Suprapubic skin (tissue), 4 donors: ENCODE results near the gene TEKT3. TPM values are rescaled to one million over a fixed set of nuclear protein-coding genes. Genes with fewer than 3 reads are reported as not detected.

Experiments
- DNase-seq, 2 donors: peaks; one replicate each; pipeline ENCODE4 v3.0.0-alpha.2; 2019; ENCODE audit warnings: low spot score in 2 of 2
- H3K27ac ChIP-seq: fragments of 200-600 bp; sonication (generic); one replicate; pipeline ENCODE4 v1.5.1; 2019
- H3K27me3 ChIP-seq: fragments of 200-600 bp; sonication (generic); one replicate; pipeline ENCODE4 v1.5.1; 2019
- H3K36me3 ChIP-seq: fragments of 200-600 bp; sonication (generic); one replicate; pipeline ENCODE4 v1.5.1; 2019
- H3K4me1 ChIP-seq: fragments of 200-600 bp; sonication (generic); one replicate; pipeline ENCODE4 v1.5.1; 2019
- H3K4me3 ChIP-seq: fragments of 200-600 bp; sonication (generic); one replicate; pipeline ENCODE4 v1.5.1; 2019; ENCODE audit warnings: mild to moderate bottlenecking
- H3K9me3 ChIP-seq: fragments of 200-600 bp; sonication (generic); one replicate; pipeline ENCODE4 v1.5.1; 2019
- CTCF ChIP-seq, 2 donors: fragments of 200-600 bp in 1 of 2; fragments of 450-650 bp in 1 of 2; sonication (generic) in 1 of 2; IDR thresholded peaks; one replicate each; pipeline ENCODE4 v1.5.1; 2016 to 2019; ENCODE audit warnings: antibody characterized with exemption in 2 of 2, mild to moderate bottlenecking in 1 of 2, moderate library complexity in 1 of 2
- EP300 ChIP-seq: sonication (generic); formaldehyde crosslinking; IDR thresholded peaks from one replicate; pipeline ENCODE4 v1.6.1; 2017; ENCODE audit warnings: antibody characterized with exemption
- POLR2A ChIP-seq, 2 donors: fragments of 450-650 bp; IDR thresholded peaks; one replicate each; pipeline ENCODE4 v1.6.1; 2017; ENCODE audit warnings: antibody characterized with exemption in 2 of 2, mild to moderate bottlenecking in 2 of 2, moderate library complexity in 2 of 2
- POLR2AphosphoS5 ChIP-seq, 3 donors: sonication (generic); formaldehyde crosslinking; IDR thresholded peaks; one replicate each; pipeline ENCODE4 v1.6.1; 2017; ENCODE audit warnings: antibody characterized with exemption in 3 of 3
- WGBS: methylation state at CpG from one replicate; pipeline ENCODE4 v1.1.5; 2018; 5-methylcytosine and 5-hydroxymethylcytosine counted together
- total RNA-seq, 4 donors: library from RNA; depleted of rRNA; stranded (reverse); fragments of >200 nt; gene quantifications; one replicate each; pipeline ENCODE4 v1.1.0, GENCODE V29; 2016

The TEKT3 gene
- total RNA-seq, 4 donors from 2014 or later = not detected

GRCh38 chr17:15351478-15351840 lies 10.1 kb upstream of the TEKT3 start:
- TF ChIP-seq EP300 (no peak), CTCF (IDR thresholded peaks at IDR 0.05) (no peak), POLR2A (IDR thresholded peaks at IDR 0.05) (no peak), POLR2AphosphoS5 (IDR thresholded peaks at IDR 0.05) (no peak)
- Histone ChIP-seq H3K9me3 (no peaks in the 10 kb centered on the region), H3K36me3 (no peaks in the 10 kb centered on the region), H3K4me1 (peaks cover 41% of the 10 kb centered on the region), H3K27ac (peak overlapping the region; percentile 81), H3K4me3 (no peak overlapping the region), H3K27me3 (no peaks in the 10 kb centered on the region)
- 18% methylated on average over 4 of the region's 4 CpGs for WGBS
- no peak for DNase-seq

- Histone ChIP-seq H3K36me3 (no peaks in the 10 kb centered on the region), H3K4me1 (peaks cover 41% of the 10 kb centered on the region), H3K27ac (peak overlapping the region; percentile 81), H3K9me3 (no peaks in the 10 kb centered on the region), H3K27me3 (no peaks in the 10 kb centered on the region), H3K4me3 (peak overlapping the region; percentile 18)
- DNase-seq = no peak
- 27% methylated on average over 10 of the region's 10 CpGs for WGBS
- TF ChIP-seq POLR2A (IDR thresholded peaks at IDR 0.05) (no peak), EP300 (no peak), CTCF (IDR thresholded peaks at IDR 0.05) (no peak), POLR2AphosphoS5 (IDR thresholded peaks at IDR 0.05) (no peak)
Observed at GRCh38 chr17:15350777-15351477, 9.5 kb upstream of the TEKT3 start.

- Histone ChIP-seq H3K4me1 (peaks cover 41% of the 10 kb centered on the region), H3K36me3 (no peaks in the 10 kb centered on the region), H3K27me3 (no peaks in the 10 kb centered on the region), H3K4me3 (no peak overlapping the region), H3K27ac (no peak overlapping the region), H3K9me3 (no peaks in the 10 kb centered on the region)
- no peak for DNase-seq
- 44% methylated on average over 2 of the region's 2 CpGs for WGBS
- TF ChIP-seq POLR2AphosphoS5 (IDR thresholded peaks at IDR 0.05) (no peak), CTCF (IDR thresholded peaks at IDR 0.05) (no peak), POLR2A (IDR thresholded peaks at IDR 0.05) (no peak), EP300 (no peak)
Observed at GRCh38 chr17:15349119-15349518, 7.7 kb upstream of the TEKT3 start.

GRCh38 chr17:15348021-15348420 lies 6.6 kb upstream of the TEKT3 start:
- Histone ChIP-seq H3K27ac (no peak overlapping the region), H3K4me3 (no peak overlapping the region), H3K4me1 (peaks cover 38% of the 10 kb centered on the region), H3K27me3 (no peaks in the 10 kb centered on the region), H3K36me3 (no peaks in the 10 kb centered on the region), H3K9me3 (no peaks in the 10 kb centered on the region)
- DNase-seq = no peak
- whole genome bisulfite sequencing = 17% methylated on average over 4 of the region's 4 CpGs
- no peak for TF ChIP-seq POLR2A (IDR thresholded peaks at IDR 0.05)

- Histone ChIP-seq H3K27ac (no peak overlapping the region), H3K27me3 (no peaks in the 10 kb centered on the region)
- WGBS = 76% methylated on average over 8 of the region's 13 CpGs
Observed at GRCh38 chr17:15346066-15346595, 4.7 kb upstream of the TEKT3 start.

More at GRCh38 chr17:15346066-15346595, 4.7 kb upstream of the TEKT3 start:
- no peak for DNase-seq
- peaks cover 26% of the 10 kb centered on the region for H3K4me1 ChIP-seq
- no peaks in the 10 kb centered on the region for H3K36me3 ChIP-seq
- no peaks in the 10 kb centered on the region for H3K9me3 ChIP-seq
- H3K4me3 ChIP-seq = no peak overlapping the region
- TF ChIP-seq CTCF (IDR thresholded peaks at IDR 0.05) (no peak), POLR2AphosphoS5 (IDR thresholded peaks at IDR 0.05) (no peak), EP300 (no peak), POLR2A (IDR thresholded peaks at IDR 0.05) (no peak)
